NCI-H82 treated with DMSO at 0.1 percent for 48 hours (cell line): ENCODE results near the gene U2SURP.

Experiments
- DNase-seq: peaks from one replicate; lab custom pipeline; 2025; ENCODE audit not compliant: unreplicated experiment; lab: John Stamatoyannopoulos, UW

Gene U2SURP

GRCh38 chr3:143099690-143100089 lies 98.3 kb downstream of the U2SURP start:
- DNase-seq = no peak

- no peak for DNase-seq
These were observed 99.1 kb downstream of the U2SURP start for GRCh38 chr3:143100451-143100850.

GRCh38 chr3:143101792-143102381 lies 100.5 kb downstream of the U2SURP start:
- no peak for DNase-seq

GRCh38 chr3:143103652-143104051 lies 102.3 kb downstream of the U2SURP start:
- DNase-seq = no peak

- DNase-seq = no peak
These were observed 103.8 kb downstream of the U2SURP start for GRCh38 chr3:143105170-143105569.

- DNase-seq = no peak
These were observed 108.5 kb downstream of the U2SURP start for GRCh38 chr3:143109861-143110260.
